ENCODE results near the gene TNK1. TPM values are rescaled to one million over a fixed set of nuclear protein-coding genes. Genes with fewer than 3 reads are reported as not detected.
"Not testable (repeated sequence)": the region's sequence is repeated elsewhere in the genome, so short reads cannot be mapped to it uniquely, and the experiment has no call there.

Gene TNK1
- total and polyA plus RNA-seq, 2 experiments from 2014 or later: 6.1 to 8.9 TPM

DNA sequence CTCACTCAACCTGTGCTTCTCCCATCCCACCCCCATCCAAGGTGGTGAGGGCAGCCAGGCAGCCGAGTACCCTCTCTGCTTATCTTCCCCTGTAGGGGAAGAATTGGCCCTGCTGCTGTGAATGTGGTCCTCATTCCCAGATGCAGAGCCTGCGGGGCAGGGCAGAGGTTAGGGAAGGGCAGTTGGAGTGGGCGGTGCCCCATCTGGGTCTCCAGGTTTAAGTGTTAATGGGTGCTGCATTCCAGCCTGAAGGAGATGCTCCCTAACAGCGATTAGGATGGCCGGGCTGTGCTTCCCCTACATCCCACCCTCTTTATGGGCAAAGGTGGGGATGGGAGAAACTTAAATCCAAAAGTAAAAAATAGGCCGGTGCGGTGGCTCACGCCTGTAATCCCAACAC is 13.8 kb upstream of the TNK1 start:
- no peaks in the 10 kb centered on the region for H3K36me3 Mint-ChIP-seq (ENCODE audit: low read depth)
- Histone ChIP-seq H3K4me2 (peak overlapping the region; percentile 68), H3K36me3 (ENCODE audit: insufficient read depth) (no peaks in the 10 kb centered on the region), H3F3A (replicated peaks; ENCODE audit: low read depth) (0 out of 2 replicates have a peak, but pooled peaks cover 5% of the 10 kb centered on the region), H3K9me2 (ENCODE audit: insufficient read depth) (no peaks in the 10 kb centered on the region), H3K4me3 (0 out of 2 replicates have a peak overlapping the region, but pooled peaks have one; percentile 26), H2AFZ (no peak overlapping the region), H3K79me2 (replicated peaks; ENCODE audit: insufficient read depth) (no peaks in the 10 kb centered on the region), H4K20me1 (replicated peaks; ENCODE audit: insufficient read depth) (no peaks in the 10 kb centered on the region), H3K27ac (ENCODE audit: low read depth) (0 out of 2 replicates have a peak overlapping the region, but pooled peaks have one; percentile 63), H3K27me3 (ENCODE audit: insufficient read depth) (no peaks in the 10 kb centered on the region), H3K4me1 (ENCODE audit: insufficient read depth) (peaks cover 28% of the 10 kb centered on the region)
- ATAC-seq (peak; percentile 83), DNase-seq (ENCODE audit: low spot score) (peak; percentile 64)
- peaks cover 9% of the 10 kb centered on the region for H3K27me3 Mint-ChIP-seq (ENCODE audit: insufficient read depth, low read depth, poor library complexity)
- H3K27ac Mint-ChIP-seq: no peak overlapping the region
- H3K4me1 Mint-ChIP-seq: peaks cover 26% of the 10 kb centered on the region
- H3K4me3 Mint-ChIP-seq: no peak overlapping the region
- no peaks in the 10 kb centered on the region for H3K9me3 Mint-ChIP-seq
- TF ChIP-seq, protein P1, sequence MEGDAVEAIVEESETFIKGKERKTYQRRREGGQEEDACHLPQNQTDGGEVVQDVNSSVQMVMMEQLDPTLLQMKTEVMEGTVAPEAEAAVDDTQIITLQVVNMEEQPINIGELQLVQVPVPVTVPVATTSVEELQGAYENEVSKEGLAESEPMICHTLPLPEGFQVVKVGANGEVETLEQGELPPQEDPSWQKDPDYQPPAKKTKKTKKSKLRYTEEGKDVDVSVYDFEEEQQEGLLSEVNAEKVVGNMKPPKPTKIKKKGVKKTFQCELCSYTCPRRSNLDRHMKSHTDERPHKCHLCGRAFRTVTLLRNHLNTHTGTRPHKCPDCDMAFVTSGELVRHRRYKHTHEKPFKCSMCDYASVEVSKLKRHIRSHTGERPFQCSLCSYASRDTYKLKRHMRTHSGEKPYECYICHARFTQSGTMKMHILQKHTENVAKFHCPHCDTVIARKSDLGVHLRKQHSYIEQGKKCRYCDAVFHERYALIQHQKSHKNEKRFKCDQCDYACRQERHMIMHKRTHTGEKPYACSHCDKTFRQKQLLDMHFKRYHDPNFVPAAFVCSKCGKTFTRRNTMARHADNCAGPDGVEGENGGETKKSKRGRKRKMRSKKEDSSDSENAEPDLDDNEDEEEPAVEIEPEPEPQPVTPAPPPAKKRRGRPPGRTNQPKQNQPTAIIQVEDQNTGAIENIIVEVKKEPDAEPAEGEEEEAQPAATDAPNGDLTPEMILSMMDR (conservative IDR thresholded peaks at IDR 0.05; ENCODE audit: low read depth in 2 of 2): peak in 1 of 2 experiments; percentile 20; a peak in 2 of 4 replicates
- TF ChIP-seq EZH2 (IDR thresholded peaks at IDR 0.05; ENCODE audit: low read depth, unreplicated experiment): no peak

GRCh38 chr17:7367918-7368598 is 12.8 kb upstream of the TNK1 start:
- Histone ChIP-seq H3K9me2 (ENCODE audit: insufficient read depth) (no peaks in the 10 kb centered on the region), H3F3A (replicated peaks; ENCODE audit: low read depth) (0 out of 2 replicates have a peak, but pooled peaks cover 5% of the 10 kb centered on the region), H3K4me3 (peak overlapping the region; percentile 29; the same call in 1 of the 2 replicates), H4K20me1 (replicated peaks; ENCODE audit: insufficient read depth) (no peaks in the 10 kb centered on the region), H3K27me3 (ENCODE audit: insufficient read depth) (no peaks in the 10 kb centered on the region), H3K4me2 (peak overlapping the region; percentile 68), H3K36me3 (ENCODE audit: insufficient read depth) (no peaks in the 10 kb centered on the region), H3K79me2 (replicated peaks; ENCODE audit: insufficient read depth) (no peaks in the 10 kb centered on the region), H3K27ac (ENCODE audit: low read depth) (peak overlapping the region; percentile 63; the same call in 1 of the 2 replicates), H2AFZ (peak overlapping the region; percentile 8; the same call in 1 of the 2 replicates), H3K4me1 (ENCODE audit: insufficient read depth) (peaks cover 28% of the 10 kb centered on the region)
- peak; percentile 45 for ATAC-seq
- Mint-ChIP-seq H3K4me3 (peak overlapping the region; percentile 13; the same call in 2 of the 3 replicates), H3K9me3 (no peaks in the 10 kb centered on the region), H3K36me3 (ENCODE audit: low read depth) (no peaks in the 10 kb centered on the region), H3K27ac (peak overlapping the region; percentile 14; the same call in 1 of the 2 replicates), H3K4me1 (peaks cover 26% of the 10 kb centered on the region), H3K27me3 (ENCODE audit: insufficient read depth, low read depth, poor library complexity) (peaks cover 9% of the 10 kb centered on the region)
- TF ChIP-seq ZNF331 (CRISPR knock-in tag; IDR thresholded peaks at IDR 0.05; ENCODE audit: low read depth) (no peak), EZH2 (IDR thresholded peaks at IDR 0.05; ENCODE audit: low read depth, unreplicated experiment) (no peak), STAT1 (IDR thresholded peaks at IDR 0.05; ENCODE audit: unreplicated experiment) (no peak)
- TF ChIP-seq, protein P2, sequence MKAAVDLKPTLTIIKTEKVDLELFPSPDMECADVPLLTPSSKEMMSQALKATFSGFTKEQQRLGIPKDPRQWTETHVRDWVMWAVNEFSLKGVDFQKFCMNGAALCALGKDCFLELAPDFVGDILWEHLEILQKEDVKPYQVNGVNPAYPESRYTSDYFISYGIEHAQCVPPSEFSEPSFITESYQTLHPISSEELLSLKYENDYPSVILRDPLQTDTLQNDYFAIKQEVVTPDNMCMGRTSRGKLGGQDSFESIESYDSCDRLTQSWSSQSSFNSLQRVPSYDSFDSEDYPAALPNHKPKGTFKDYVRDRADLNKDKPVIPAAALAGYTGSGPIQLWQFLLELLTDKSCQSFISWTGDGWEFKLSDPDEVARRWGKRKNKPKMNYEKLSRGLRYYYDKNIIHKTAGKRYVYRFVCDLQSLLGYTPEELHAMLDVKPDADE (IDR thresholded peaks at IDR 0.05): no peak
- TF ChIP-seq, protein P1 (conservative IDR thresholded peaks at IDR 0.05; ENCODE audit: low read depth in 2 of 2): no peak
- DNase-seq (ENCODE audit: low spot score): peak; percentile 67

DNA sequence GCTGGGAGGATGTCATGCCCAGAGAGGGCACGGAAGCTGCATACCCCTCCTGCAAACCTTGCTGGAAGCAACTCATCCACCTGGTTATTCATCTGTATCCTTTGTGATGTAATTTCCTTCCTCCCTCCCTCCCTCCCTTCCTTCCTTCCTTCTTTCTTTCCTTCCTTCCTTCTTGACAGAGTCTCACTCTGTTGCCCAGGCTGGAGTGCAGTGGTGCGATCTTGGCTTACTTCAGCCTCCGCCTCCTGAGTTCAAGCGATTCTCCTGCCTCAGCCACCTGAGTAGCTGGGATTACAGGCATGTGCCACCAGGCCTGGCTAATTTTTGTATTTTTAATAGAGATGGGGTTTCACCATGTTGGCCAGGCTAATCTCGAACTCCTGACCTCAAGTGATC is 12.3 kb upstream of the TNK1 start:
- not testable (repeated sequence) for H3K27me3 ChIP-seq (ENCODE audit: insufficient read depth); H3K27ac ChIP-seq (ENCODE audit: low read depth); H3K36me3 ChIP-seq (ENCODE audit: insufficient read depth); H3K27ac Mint-ChIP-seq; H3K9me3 Mint-ChIP-seq; H3K36me3 Mint-ChIP-seq (ENCODE audit: low read depth); H3F3A ChIP-seq (replicated peaks; ENCODE audit: low read depth); H3K79me2 ChIP-seq (replicated peaks; ENCODE audit: insufficient read depth); H3K27me3 Mint-ChIP-seq (ENCODE audit: insufficient read depth, low read depth, poor library complexity); H4K20me1 ChIP-seq (replicated peaks; ENCODE audit: insufficient read depth); DNase-seq (ENCODE audit: low spot score); H3K9me2 ChIP-seq (ENCODE audit: insufficient read depth)
- peak overlapping the region; percentile 8; the same call in 1 of the 2 replicates for H2AFZ ChIP-seq
- peak; percentile 22 for ATAC-seq
- Mint-ChIP-seq H3K4me1 (peaks cover 26% of the 10 kb centered on the region), H3K4me3 (0 out of 3 replicates have a peak overlapping the region, but pooled peaks have one; percentile 13)
- H3K4me3 ChIP-seq: peak overlapping the region; percentile 29; the same call in 1 of the 2 replicates
- peak overlapping the region; percentile 68 for H3K4me2 ChIP-seq
- H3K4me1 ChIP-seq (ENCODE audit: insufficient read depth): peaks cover 28% of the 10 kb centered on the region
